HL-60 (cell line): Measurements from ENCODE around the gene HOXB6.

ENCODE experiments used
- CTCF ChIP-seq: IDR thresholded peaks from one replicate; pipeline ENCODE4 v1.5.1; 2011; ENCODE audit warnings: low read length, control low read depth, inconsistent platforms; ENCODE audit not compliant: insufficient read depth
- GABPA ChIP-seq: IDR thresholded peaks from 2 replicates; pipeline ENCODE4 v1.6.1; 2012; ENCODE audit warnings: low read depth
- POLR2AphosphoS5 ChIP-seq: IDR thresholded peaks from 2 replicates; pipeline ENCODE4 v1.6.1; 2012; ENCODE audit warnings: low read depth
- REST ChIP-seq: IDR thresholded peaks from 2 replicates; pipeline ENCODE4 v1.6.1; 2012; ENCODE audit warnings: low read depth; ENCODE audit not compliant: insufficient replicate concordance
- SPI1 ChIP-seq: IDR thresholded peaks from 2 replicates; pipeline ENCODE4 v1.6.1; 2012; ENCODE audit warnings: low read depth, mild to moderate bottlenecking, borderline replicate concordance

- TF ChIP-seq CTCF (no peak), POLR2AphosphoS5 (no peak), SPI1 (no peak), GABPA (no peak), REST (no peak)
Observed at GRCh38 chr17:48551214-48551555, 53.6 kb downstream of the HOXB6 start.
